NCI-H1694 (cell line): ENCODE data around the gene TSEN54.

Source experiments
- DNase-seq: peaks from one replicate; lab custom pipeline; 2025; lab: John Stamatoyannopoulos, UW

The TSEN54 gene

GRCh38 chr17:75488693-75489510 is 27.4 kb upstream of the TSEN54 start:
- DNase-seq: no peak

GRCh38 chr17:75489511-75489955 is 26.8 kb upstream of the TSEN54 start:
- DNase-seq: no peak

GRCh38 chr17:75490173-75490743 is 26.1 kb upstream of the TSEN54 start:
- no peak for DNase-seq

- DNase-seq: no peak
These were observed 25.2 kb upstream of the TSEN54 start for GRCh38 chr17:75490953-75491649.

GRCh38 chr17:75491680-75492079 is 24.6 kb upstream of the TSEN54 start:
- DNase-seq: no peak

- DNase-seq: no peak
These were observed 23.7 kb upstream of the TSEN54 start for GRCh38 chr17:75492555-75493168.

- no peak for DNase-seq
These were observed 22.7 kb upstream of the TSEN54 start for GRCh38 chr17:75493476-75494129.

GRCh38 chr17:75494326-75494877 is 21.9 kb upstream of the TSEN54 start:
- no peak for DNase-seq

GRCh38 chr17:75496005-75496404 is 20.3 kb upstream of the TSEN54 start:
- no peak for DNase-seq

GRCh38 chr17:75498039-75498725 is 18.1 kb upstream of the TSEN54 start:
- no peak for DNase-seq

GRCh38 chr17:75498726-75499213 is 17.6 kb upstream of the TSEN54 start:
- DNase-seq: no peak

- DNase-seq: no peak
These were observed 16.9 kb upstream of the TSEN54 start for GRCh38 chr17:75499313-75500022.

GRCh38 chr17:75500419-75501216 is 15.7 kb upstream of the TSEN54 start:
- no peak for DNase-seq

- DNase-seq: no peak
These were observed 14.8 kb upstream of the TSEN54 start for GRCh38 chr17:75501378-75502071.

GRCh38 chr17:75502072-75502720 is 14.1 kb upstream of the TSEN54 start:
- DNase-seq: no peak

- DNase-seq: no peak
These were observed 13.5 kb upstream of the TSEN54 start for GRCh38 chr17:75502721-75503329.

GRCh38 chr17:75503337-75503950 is 12.9 kb upstream of the TSEN54 start:
- DNase-seq: no peak
